OCI-LY1 (cell line): ENCODE results near the gene CC2D2A.

Experiments used
- H2AFZ ChIP-seq: fragments of 200-600 bp; sonication (generic), shearing (Covaris generic); 2 replicates; pipeline ENCODE4 v1.6.0; 2014; ENCODE audit warnings: antibody characterized with exemption, mild to moderate bottlenecking, low read length
- H3F3A ChIP-seq: fragments of 200-600 bp; sonication (generic), shearing (Covaris generic); 2 replicates; pipeline ENCODE4 v1.6.0; 2014; ENCODE audit warnings: mild to moderate bottlenecking, antibody characterized with exemption, low read length, moderate library complexity; ENCODE audit not compliant: insufficient read depth
- H3K27ac ChIP-seq: fragments of 200-600 bp; sonication (generic); 2 replicates; pipeline ENCODE4 v1.5.1; 2014; ENCODE audit warnings: low read length, mixed run types, mild to moderate bottlenecking, low read depth; ENCODE audit not compliant: poor library complexity, severe bottlenecking
- H3K27me3 ChIP-seq: fragments of 200-600 bp; sonication (generic); 2 replicates; pipeline ENCODE4 v1.6.0; 2014; ENCODE audit warnings: antibody characterized with exemption, mild to moderate bottlenecking, low read length, moderate library complexity; ENCODE audit not compliant: insufficient read depth
- H3K36me3 ChIP-seq: fragments of 200-600 bp; sonication (generic); 2 replicates; pipeline ENCODE4 v1.6.1; 2014; ENCODE audit warnings: mild to moderate bottlenecking, antibody characterized with exemption, low read length, moderate library complexity, mixed read lengths; ENCODE audit not compliant: insufficient read depth
- H3K4me1 ChIP-seq: fragments of 200-600 bp; sonication (generic); 2 replicates; pipeline ENCODE4 v1.5.1; 2014; ENCODE audit warnings: mild to moderate bottlenecking, low read length, moderate library complexity; ENCODE audit not compliant: insufficient read depth, severe bottlenecking
- H3K4me2 ChIP-seq: fragments of 200-600 bp; sonication (generic), shearing (Covaris generic); 2 replicates; pipeline ENCODE4 v1.6.1; 2014; ENCODE audit warnings: low read length
- H3K4me3 ChIP-seq: fragments of 200-600 bp; sonication (generic); 2 replicates; pipeline ENCODE4 v1.5.1; 2014; ENCODE audit warnings: low read length, low read depth, mild to moderate bottlenecking, mixed read lengths; ENCODE audit not compliant: poor library complexity, severe bottlenecking
- H3K79me2 ChIP-seq: fragments of 200-600 bp; shearing (Covaris generic); 2 replicates; pipeline ENCODE4 v1.6.1; 2016; ENCODE audit warnings: mixed run types, low read length, mixed read lengths; ENCODE audit not compliant: insufficient read depth
- H3K9ac ChIP-seq: fragments of 200-600 bp; sonication (generic), shearing (Covaris generic); 2 replicates; pipeline ENCODE4 v1.6.1; 2014; ENCODE audit warnings: mild to moderate bottlenecking, low read length, mixed read lengths
- H3K9me2 ChIP-seq: fragments of 200-600 bp; sonication (generic), shearing (Covaris generic); 2 replicates; pipeline ENCODE4 v1.6.1; 2014; ENCODE audit warnings: low read depth, mild to moderate bottlenecking, low read length, mixed read lengths
- H3K9me3 ChIP-seq: fragments of 200-600 bp; shearing (Covaris generic); 2 replicates; pipeline ENCODE4 v1.6.1; 2014; ENCODE audit warnings: low read length, mixed read lengths
- H4K20me1 ChIP-seq: fragments of 200-600 bp; sonication (generic), shearing (Covaris generic); 2 replicates; pipeline ENCODE4 v1.6.0; 2016; ENCODE audit warnings: mild to moderate bottlenecking, low read length; ENCODE audit not compliant: insufficient read depth
- CTCF ChIP-seq: fragments of 200-600 bp; sonication (generic), shearing (Covaris generic); IDR thresholded peaks from 2 replicates; pipeline ENCODE4 v1.5.1; 2017; ENCODE audit warnings: mild to moderate bottlenecking, antibody characterized with exemption, low read length, moderate library complexity, mixed read lengths
- EZH2 ChIP-seq: fragments of 200-600 bp; sonication (generic), shearing (Covaris generic); IDR thresholded peaks from 2 replicates; pipeline ENCODE4 v1.8.0; 2017; ENCODE audit warnings: borderline replicate concordance, mixed run types, mild to moderate bottlenecking, antibody characterized with exemption, low read length, moderate library complexity, mixed read lengths

The CC2D2A gene

GRCh38 chr4:15444276-15444675 is 25.4 kb upstream of the CC2D2A start:
- no peaks in the 10 kb centered on the region for H3K9me3 ChIP-seq
- no peaks in the 10 kb centered on the region for H3K79me2 ChIP-seq
- no peak overlapping the region for H3K4me2 ChIP-seq
- H3K27me3 ChIP-seq: no peaks in the 10 kb centered on the region
- H3F3A ChIP-seq: no peaks in the 10 kb centered on the region
- no peak overlapping the region for H3K4me3 ChIP-seq
- no peak overlapping the region for H3K9ac ChIP-seq
- no peaks in the 10 kb centered on the region for H3K36me3 ChIP-seq
- no peaks in the 10 kb centered on the region for H3K9me2 ChIP-seq
- H4K20me1 ChIP-seq: no peaks in the 10 kb centered on the region
- H3K27ac ChIP-seq: no peak overlapping the region
- H2AFZ ChIP-seq: no peak overlapping the region
- TF ChIP-seq CTCF (no peak), EZH2 (no peak)
- H3K4me1 ChIP-seq: no peaks in the 10 kb centered on the region

- Histone ChIP-seq H3K9me3 (no peaks in the 10 kb centered on the region), H3K79me2 (no peaks in the 10 kb centered on the region), H3K9me2 (no peaks in the 10 kb centered on the region), H3K4me3 (no peak overlapping the region), H2AFZ (no peak overlapping the region), H3K4me1 (no peaks in the 10 kb centered on the region), H3F3A (no peaks in the 10 kb centered on the region), H4K20me1 (no peaks in the 10 kb centered on the region), H3K4me2 (no peak overlapping the region), H3K27ac (no peak overlapping the region), H3K27me3 (no peaks in the 10 kb centered on the region), H3K36me3 (no peaks in the 10 kb centered on the region), H3K9ac (no peak overlapping the region)
- TF ChIP-seq CTCF: no peak
- TF ChIP-seq EZH2: no peak
These were observed 24.7 kb upstream of the CC2D2A start for GRCh38 chr4:15444879-15445547.

- no peaks in the 10 kb centered on the region for H3F3A ChIP-seq
- no peak overlapping the region for H3K4me3 ChIP-seq
- no peaks in the 10 kb centered on the region for H4K20me1 ChIP-seq
- no peaks in the 10 kb centered on the region for H3K9me3 ChIP-seq
- no peak overlapping the region for H2AFZ ChIP-seq
- TF ChIP-seq EZH2 (no peak), CTCF (no peak)
- H3K27me3 ChIP-seq: no peaks in the 10 kb centered on the region
- H3K79me2 ChIP-seq: no peaks in the 10 kb centered on the region
- no peaks in the 10 kb centered on the region for H3K4me1 ChIP-seq
- no peak overlapping the region for H3K27ac ChIP-seq
- no peaks in the 10 kb centered on the region for H3K36me3 ChIP-seq
- H3K4me2 ChIP-seq: no peak overlapping the region
- H3K9ac ChIP-seq: no peak overlapping the region
- H3K9me2 ChIP-seq: no peaks in the 10 kb centered on the region
These were observed 18.4 kb upstream of the CC2D2A start for GRCh38 chr4:15451181-15451865.
